ENCODE results near the gene THOC3.
"Not testable (repeated sequence)": the region's sequence is repeated elsewhere in the genome, so short reads cannot be mapped to it uniquely, and the experiment has no call there.

THOC3 gene

GRCh38 chr5:175967471-175968372 is at the start of gene THOC3:
Gene THOC3 (minus strand): TSS chr5:175968315. CDS start chr5:175968208, 107 bp downstream.
- not testable (repeated sequence) for H3K9me3 ChIP-seq (ENCODE audit: control insufficient read depth in 1 of 2, low read length in 2 of 2); H3K27ac ChIP-seq (ENCODE audit: low read depth, low read length); H3K27me3 ChIP-seq (ENCODE audit: control insufficient read depth in 1 of 2, insufficient read depth in 2 of 2, low read length in 2 of 2); H3K4me1 ChIP-seq (ENCODE audit: control insufficient read depth in 1 of 2, insufficient read depth in 2 of 2, low read length in 2 of 2); H3K36me3 ChIP-seq (ENCODE audit: control insufficient read depth in 1 of 2, insufficient read depth in 2 of 2, low read length in 2 of 2)
- H3K9ac ChIP-seq (ENCODE audit: low read depth in 1 of 2, low read length in 2 of 2): peak within 1 kb of the TSS in 1 of 2 donors; percentile 32
- H3K4me3 ChIP-seq (ENCODE audit: low read depth in 1 of 2, low read length in 2 of 2): peak within 1 kb of the TSS; percentile 43 to 72

- not testable (repeated sequence) for H3K9ac ChIP-seq (ENCODE audit: low read depth in 1 of 2, low read length in 2 of 2); H3K27ac ChIP-seq (ENCODE audit: low read depth, low read length); H3K27me3 ChIP-seq (ENCODE audit: control insufficient read depth in 1 of 2, insufficient read depth in 2 of 2, low read length in 2 of 2); H3K9me3 ChIP-seq (ENCODE audit: control insufficient read depth in 1 of 2, low read length in 2 of 2); H3K36me3 ChIP-seq (ENCODE audit: control insufficient read depth in 1 of 2, insufficient read depth in 2 of 2, low read length in 2 of 2); H3K4me1 ChIP-seq (ENCODE audit: control insufficient read depth in 1 of 2, insufficient read depth in 2 of 2, low read length in 2 of 2); H3K4me3 ChIP-seq (ENCODE audit: low read depth in 1 of 2, low read length in 2 of 2)
Measured at GRCh38 chr5:176017324-176017723, 49.2 kb upstream of the THOC3 start.

- H3K9me3 ChIP-seq (ENCODE audit: control insufficient read depth in 1 of 2, low read length in 2 of 2); H3K27ac ChIP-seq (ENCODE audit: low read depth, low read length); H3K27me3 ChIP-seq (ENCODE audit: control insufficient read depth in 1 of 2, insufficient read depth in 2 of 2, low read length in 2 of 2); H3K4me1 ChIP-seq (ENCODE audit: control insufficient read depth in 1 of 2, insufficient read depth in 2 of 2, low read length in 2 of 2); H3K4me3 ChIP-seq (ENCODE audit: low read depth in 1 of 2, low read length in 2 of 2); H3K9ac ChIP-seq (ENCODE audit: low read depth in 1 of 2, low read length in 2 of 2); H3K36me3 ChIP-seq (ENCODE audit: control insufficient read depth in 1 of 2, insufficient read depth in 2 of 2, low read length in 2 of 2): not testable (repeated sequence)
Measured at GRCh38 chr5:176014360-176014759, 46.2 kb upstream of the THOC3 start.

- not testable (repeated sequence) for H3K36me3 ChIP-seq (ENCODE audit: control insufficient read depth in 1 of 2, insufficient read depth in 2 of 2, low read length in 2 of 2); H3K9ac ChIP-seq (ENCODE audit: low read depth in 1 of 2, low read length in 2 of 2); H3K4me3 ChIP-seq (ENCODE audit: low read depth in 1 of 2, low read length in 2 of 2); H3K9me3 ChIP-seq (ENCODE audit: control insufficient read depth in 1 of 2, low read length in 2 of 2); H3K27ac ChIP-seq (ENCODE audit: low read depth, low read length); H3K4me1 ChIP-seq (ENCODE audit: control insufficient read depth in 1 of 2, insufficient read depth in 2 of 2, low read length in 2 of 2); H3K27me3 ChIP-seq (ENCODE audit: control insufficient read depth in 1 of 2, insufficient read depth in 2 of 2, low read length in 2 of 2)
Measured at GRCh38 chr5:176011088-176011487, 43.0 kb upstream of the THOC3 start.

- not testable (repeated sequence) for H3K9me3 ChIP-seq (ENCODE audit: control insufficient read depth in 1 of 2, low read length in 2 of 2); H3K9ac ChIP-seq (ENCODE audit: low read depth in 1 of 2, low read length in 2 of 2); H3K36me3 ChIP-seq (ENCODE audit: control insufficient read depth in 1 of 2, insufficient read depth in 2 of 2, low read length in 2 of 2); H3K4me1 ChIP-seq (ENCODE audit: control insufficient read depth in 1 of 2, insufficient read depth in 2 of 2, low read length in 2 of 2); H3K27me3 ChIP-seq (ENCODE audit: control insufficient read depth in 1 of 2, insufficient read depth in 2 of 2, low read length in 2 of 2); H3K4me3 ChIP-seq (ENCODE audit: low read depth in 1 of 2, low read length in 2 of 2); H3K27ac ChIP-seq (ENCODE audit: low read depth, low read length)
Measured at GRCh38 chr5:176010202-176010601, 42.1 kb upstream of the THOC3 start.

DNA sequence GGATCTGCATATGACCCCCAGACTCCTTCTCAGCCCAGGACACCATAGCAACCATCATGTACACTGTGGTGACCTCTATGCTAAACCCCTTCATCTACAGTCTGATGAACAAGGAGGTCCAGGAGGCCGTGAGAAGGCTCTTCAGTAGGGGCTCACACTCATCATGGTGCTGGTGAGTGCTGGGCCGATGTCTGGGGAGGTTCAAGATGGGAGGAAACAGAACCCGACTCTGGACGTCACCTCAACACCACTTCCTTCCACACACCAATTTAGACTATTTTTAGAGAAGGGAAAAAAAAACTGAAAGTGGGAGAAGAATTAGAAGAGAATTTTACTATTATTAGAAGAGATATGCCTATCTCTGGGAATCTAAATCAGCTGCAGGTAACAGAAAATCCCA is 39.1 kb upstream of the THOC3 start:
- H3K27ac ChIP-seq (ENCODE audit: low read depth, low read length); H3K27me3 ChIP-seq (ENCODE audit: control insufficient read depth in 1 of 2, insufficient read depth in 2 of 2, low read length in 2 of 2); H3K9ac ChIP-seq (ENCODE audit: low read depth in 1 of 2, low read length in 2 of 2): not testable (repeated sequence)

DNA sequence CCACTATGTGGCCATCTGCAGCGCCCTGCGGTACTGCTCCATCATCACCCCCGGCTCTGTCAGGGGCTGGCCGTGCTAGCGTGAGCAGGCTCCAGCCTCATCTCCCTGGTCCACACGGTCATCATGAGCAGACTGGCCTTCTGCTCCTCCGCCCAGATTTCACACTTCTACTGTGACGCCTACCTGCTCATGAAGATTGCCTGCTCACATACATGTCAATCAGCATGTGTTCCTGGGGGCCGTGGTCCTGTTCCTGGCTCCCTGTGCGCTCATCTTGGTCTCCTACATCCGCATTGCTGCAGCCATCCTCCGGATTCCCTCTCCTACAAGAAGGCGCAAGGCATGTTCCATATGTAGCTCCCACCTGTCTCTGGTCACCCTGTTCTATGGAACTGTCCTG is 38.7 kb upstream of the THOC3 start:
- H3K4me3 ChIP-seq (ENCODE audit: low read depth in 1 of 2, low read length in 2 of 2); H3K36me3 ChIP-seq (ENCODE audit: control insufficient read depth in 1 of 2, insufficient read depth in 2 of 2, low read length in 2 of 2); H3K9me3 ChIP-seq (ENCODE audit: control insufficient read depth in 1 of 2, low read length in 2 of 2); H3K4me1 ChIP-seq (ENCODE audit: control insufficient read depth in 1 of 2, insufficient read depth in 2 of 2, low read length in 2 of 2); H3K27ac ChIP-seq (ENCODE audit: low read depth, low read length); H3K9ac ChIP-seq (ENCODE audit: low read depth in 1 of 2, low read length in 2 of 2); H3K27me3 ChIP-seq (ENCODE audit: control insufficient read depth in 1 of 2, insufficient read depth in 2 of 2, low read length in 2 of 2): not testable (repeated sequence)

More for the DNA sequence above, 39.1 kb upstream of the THOC3 start:
- H3K4me1 ChIP-seq (ENCODE audit: control insufficient read depth in 1 of 2, insufficient read depth in 2 of 2, low read length in 2 of 2); H3K9me3 ChIP-seq (ENCODE audit: control insufficient read depth in 1 of 2, low read length in 2 of 2); H3K36me3 ChIP-seq (ENCODE audit: control insufficient read depth in 1 of 2, insufficient read depth in 2 of 2, low read length in 2 of 2); H3K4me3 ChIP-seq (ENCODE audit: low read depth in 1 of 2, low read length in 2 of 2): not testable (repeated sequence)

DNA sequence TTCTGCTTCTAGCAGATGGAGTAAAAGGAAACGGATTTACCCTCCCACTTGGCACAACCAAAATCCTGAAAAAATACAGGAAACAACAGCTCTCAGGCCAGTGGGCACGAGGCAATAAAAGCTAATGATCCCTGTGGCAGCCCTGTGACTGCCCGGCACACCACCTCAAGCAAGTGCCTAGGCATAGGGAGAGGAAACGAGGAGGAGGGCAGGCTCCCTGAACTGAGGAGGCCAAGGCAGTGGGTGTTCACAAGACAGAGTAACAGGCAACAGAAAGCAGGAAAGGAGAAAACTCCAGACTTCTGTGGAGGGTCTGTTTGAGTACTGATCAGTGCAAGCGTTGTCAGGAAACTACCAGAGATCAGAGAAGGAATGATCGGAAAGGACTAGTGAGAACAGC is 29.9 kb upstream of the THOC3 start:
- not testable (repeated sequence) for H3K4me3 ChIP-seq (ENCODE audit: low read depth in 1 of 2, low read length in 2 of 2); H3K27me3 ChIP-seq (ENCODE audit: control insufficient read depth in 1 of 2, insufficient read depth in 2 of 2, low read length in 2 of 2); H3K9ac ChIP-seq (ENCODE audit: low read depth in 1 of 2, low read length in 2 of 2); H3K27ac ChIP-seq (ENCODE audit: low read depth, low read length); H3K36me3 ChIP-seq (ENCODE audit: control insufficient read depth in 1 of 2, insufficient read depth in 2 of 2, low read length in 2 of 2); H3K4me1 ChIP-seq (ENCODE audit: control insufficient read depth in 1 of 2, insufficient read depth in 2 of 2, low read length in 2 of 2); H3K9me3 ChIP-seq (ENCODE audit: control insufficient read depth in 1 of 2, low read length in 2 of 2)

DNA sequence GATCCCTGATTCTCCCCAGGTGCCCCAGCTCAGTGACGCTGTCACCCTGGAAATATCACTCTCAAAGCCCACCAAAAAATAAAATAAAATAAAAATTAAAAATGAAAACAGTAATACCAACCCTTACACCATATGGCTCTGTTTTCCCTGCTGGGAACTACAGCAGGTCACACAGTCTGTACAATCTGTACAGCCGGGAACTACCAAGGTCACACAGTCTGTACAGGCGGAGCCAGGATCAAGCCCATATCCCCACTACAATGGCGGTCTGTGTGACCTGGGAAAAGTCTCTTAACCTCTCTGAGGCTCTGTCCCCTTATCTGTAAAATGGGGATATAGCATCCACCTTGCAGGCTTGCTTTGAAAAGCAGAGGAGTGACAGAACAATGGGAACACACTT is 29.4 kb upstream of the THOC3 start:
- H3K4me3 ChIP-seq (ENCODE audit: low read depth in 1 of 2, low read length in 2 of 2); H3K27ac ChIP-seq (ENCODE audit: low read depth, low read length); H3K4me1 ChIP-seq (ENCODE audit: control insufficient read depth in 1 of 2, insufficient read depth in 2 of 2, low read length in 2 of 2); H3K36me3 ChIP-seq (ENCODE audit: control insufficient read depth in 1 of 2, insufficient read depth in 2 of 2, low read length in 2 of 2); H3K27me3 ChIP-seq (ENCODE audit: control insufficient read depth in 1 of 2, insufficient read depth in 2 of 2, low read length in 2 of 2); H3K9me3 ChIP-seq (ENCODE audit: control insufficient read depth in 1 of 2, low read length in 2 of 2); H3K9ac ChIP-seq (ENCODE audit: low read depth in 1 of 2, low read length in 2 of 2): not testable (repeated sequence)

GRCh38 chr5:175996791-175997190 is 28.7 kb upstream of the THOC3 start:
- not testable (repeated sequence) for H3K9me3 ChIP-seq (ENCODE audit: control insufficient read depth in 1 of 2, low read length in 2 of 2); H3K4me3 ChIP-seq (ENCODE audit: low read depth in 1 of 2, low read length in 2 of 2); H3K9ac ChIP-seq (ENCODE audit: low read depth in 1 of 2, low read length in 2 of 2); H3K27ac ChIP-seq (ENCODE audit: low read depth, low read length); H3K4me1 ChIP-seq (ENCODE audit: control insufficient read depth in 1 of 2, insufficient read depth in 2 of 2, low read length in 2 of 2); H3K36me3 ChIP-seq (ENCODE audit: control insufficient read depth in 1 of 2, insufficient read depth in 2 of 2, low read length in 2 of 2); H3K27me3 ChIP-seq (ENCODE audit: control insufficient read depth in 1 of 2, insufficient read depth in 2 of 2, low read length in 2 of 2)

- not testable (repeated sequence) for H3K4me3 ChIP-seq (ENCODE audit: low read depth in 1 of 2, low read length in 2 of 2); H3K36me3 ChIP-seq (ENCODE audit: control insufficient read depth in 1 of 2, insufficient read depth in 2 of 2, low read length in 2 of 2); H3K27ac ChIP-seq (ENCODE audit: low read depth, low read length); H3K27me3 ChIP-seq (ENCODE audit: control insufficient read depth in 1 of 2, insufficient read depth in 2 of 2, low read length in 2 of 2); H3K9me3 ChIP-seq (ENCODE audit: control insufficient read depth in 1 of 2, low read length in 2 of 2); H3K4me1 ChIP-seq (ENCODE audit: control insufficient read depth in 1 of 2, insufficient read depth in 2 of 2, low read length in 2 of 2); H3K9ac ChIP-seq (ENCODE audit: low read depth in 1 of 2, low read length in 2 of 2)
Measured at GRCh38 chr5:175995506-175995905, 27.4 kb upstream of the THOC3 start.
